Spleen (tissue), 11 donors: ENCODE measurements around the gene SERPINA4. TPM values are rescaled to one million over a fixed set of nuclear protein-coding genes. Genes with fewer than 3 reads are reported as not detected.
A peak's percentile ranks its signal among the peaks of the same experiment; 100 is the strongest.

ENCODE experiments used
- DNase-seq: peaks from one replicate; pipeline ENCODE4 v3.0.0-alpha.2; 2020
- H3K27ac ChIP-seq, 8 donors: fragments of 200-600 bp; sonication (generic) in 7 of 8; 1 replicate in 4 of 8; 2 replicates in 4 of 8; pipeline versions ENCODE4 v1.5.0 to v1.8.0; 2016 to 2021; ENCODE audit warnings: inconsistent platforms in 4 of 8, mild to moderate bottlenecking in 4 of 8, moderate library complexity in 1 of 8
- H3K27me3 ChIP-seq, 7 donors: fragments of 200-600 bp; sonication (generic) in 6 of 7; replicated peaks in 1 of 7; 1 replicate in 4 of 7; 2 replicates in 3 of 7; pipeline versions ENCODE4 v1.5.0 to v1.8.0; 2016 to 2021; ENCODE audit warnings: inconsistent platforms in 3 of 7, mild to moderate bottlenecking in 1 of 7
- H3K36me3 ChIP-seq, 6 donors: fragments of 200-600 bp; sonication (generic) in 5 of 6; 1 replicate in 4 of 6; 2 replicates in 2 of 6; pipeline versions ENCODE4 v1.5.0 to v1.8.0; 2016 to 2021; ENCODE audit warnings: inconsistent platforms in 2 of 6
- H3K4me1 ChIP-seq, 6 donors: fragments of 200-600 bp; sonication (generic) in 5 of 6; 1 replicate in 3 of 6; 2 replicates in 3 of 6; pipeline versions ENCODE4 v1.5.0 to v1.8.0; 2016 to 2021; ENCODE audit warnings: inconsistent platforms in 3 of 6
- H3K4me3 ChIP-seq, 8 donors: fragments of 200-600 bp; sonication (generic) in 7 of 8; 1 replicate in 4 of 8; 2 replicates in 4 of 8; pipeline versions ENCODE4 v1.5.0 to v1.8.0; 2016 to 2021; ENCODE audit warnings: inconsistent platforms in 4 of 8, mild to moderate bottlenecking in 4 of 8, moderate library complexity in 2 of 8
- H3K9me3 ChIP-seq, 8 donors: fragments of 200-600 bp; sonication (generic) in 7 of 8; 1 replicate in 4 of 8; 2 replicates in 4 of 8; pipeline versions ENCODE4 v1.5.0 to v1.8.0; 2016 to 2021; ENCODE audit warnings: inconsistent platforms in 4 of 8
- CTCF ChIP-seq, 11 experiments: fragments of 200-600 bp in 7 of 11; fragments of 450-650 bp in 4 of 11; sonication (generic) in 4 of 11; IDR thresholded peaks in 8 of 11; conservative IDR thresholded peaks in 3 of 11; 1 replicate in 7 of 11; 2 replicates in 4 of 11; pipeline versions ENCODE4 v1.4.0 to v1.8.0; 2016 to 2021; ENCODE audit warnings: antibody characterized with exemption in 11 of 11, inconsistent platforms in 4 of 11, mild to moderate bottlenecking in 1 of 11
- POLR2A ChIP-seq, 3 donors: fragments of 450-650 bp; IDR thresholded peaks; one replicate each; pipeline ENCODE4 v1.5.1; 2017; ENCODE audit warnings: antibody characterized with exemption in 3 of 3, mild to moderate bottlenecking in 1 of 3
- POLR2AphosphoS5 ChIP-seq, 3 donors: sonication (generic); formaldehyde crosslinking; IDR thresholded peaks; one replicate each; pipeline ENCODE4 v1.5.1; 2017; ENCODE audit warnings: antibody characterized with exemption in 3 of 3
- WGBS, 5 donors: extraction: QIAGEN DNeasy Blood & Tissue Kit in 3 of 5; methylation state at CpG; one replicate each; pipeline versions ENCODE4 v1.1.5 to v1.1.7; 2013 to 2018; 5-methylcytosine and 5-hydroxymethylcytosine counted together
- intact Hi-C: fragments of 100-400 bp; cut with DNase I; formaldehyde crosslinking; loops from one replicate; pipeline ENCODE4 v1.15.0; 2023; ENCODE audit warnings: low total_unique reads
- polyA plus RNA-seq, 3 donors: library from polyadenylated mRNA; stranded (reverse); fragments of 200-250 nt; gene quantifications; one replicate each; pipeline ENCODE4 v1.2.1, GENCODE V29; 2013
- total RNA-seq, 7 donors: library from RNA; depleted of rRNA in 3 of 7; stranded (reverse); fragments of >200 nt in 3 of 7; fragmentation: NEBNext Ultra II Directional in 4 of 7; extraction: Animal tissue kit (Norgen Biotek cat#: 25700) in 4 of 7; gene quantifications; one replicate each; pipeline versions ENCODE4 v1.1.0 to v1.2.1, GENCODE V29; 2016 to 2021
- donor health status: healthy with polysubstance abuse.
- donor health status: DM: no; HTN: no; CAD: no; lungs with moderate emphysema.
- donor health status: DM: no; HTN: no; CAD: no.
- donor health status: Bipolar disorder and iron deficiency.
- donor health status: healthy.
- donor health status: DM: no; HTN: no; CAD: no.
- donor health status: DM: yes; HTN: yes; CAD: no.

The SERPINA4 gene
- total and polyA plus RNA-seq, 10 donors, result not detected

DNA sequence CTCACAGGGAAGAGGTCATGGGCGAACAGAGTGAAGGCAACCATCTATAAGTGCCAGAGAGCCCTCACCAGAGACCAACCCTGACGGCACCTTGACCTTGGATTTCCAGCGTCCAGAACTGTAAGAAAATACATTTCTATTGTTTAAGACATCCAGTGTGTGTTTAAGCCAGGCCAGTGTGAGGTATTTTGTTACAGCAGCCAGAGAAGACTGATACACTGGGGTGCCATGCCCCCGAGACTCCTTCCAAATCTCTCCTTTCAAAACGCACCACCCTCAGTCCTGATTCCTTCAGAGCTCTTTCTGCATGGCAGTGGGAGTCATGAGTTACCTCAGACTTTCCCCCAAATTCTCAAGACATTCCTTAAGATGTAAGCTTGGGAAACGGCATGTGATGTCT, 17.5 kb downstream of the SERPINA4 start:
- Histone ChIP-seq H3K27ac (no peak overlapping the region), H3K4me3 (no peak overlapping the region), H3K27me3 (peaks cover 0 to 7% (median 0%) of the 10 kb centered on the region in 7 donors), H3K36me3 (no peaks in the 10 kb centered on the region), H3K4me1 (peaks cover 0 to 15% (median 2%) of the 10 kb centered on the region in 6 donors), H3K9me3 (no peaks in the 10 kb centered on the region)
- DNase-seq, result no peak
- intact Hi-C loops, result no loop called here
- WGBS, 5 donors, result 72 to 96% (median 86%) methylated on average over 6 of the region's 6 CpGs
- TF ChIP-seq CTCF (IDR thresholded peaks at IDR 0.05 in 8 of 11, conservative IDR thresholded peaks at IDR 0.05 in 3 of 11), result no peak
- TF ChIP-seq POLR2A (IDR thresholded peaks at IDR 0.05), result no peak
- no peak for TF ChIP-seq POLR2AphosphoS5 (IDR thresholded peaks at IDR 0.05)

GRCh38 chr14:94581127-94581999, 20.1 kb downstream of the SERPINA4 start, which contains the start of gene SERPINA5:
SERPINA5 (plus strand) TSS chr14:94581426; CDS start chr14:94587363, 5,937 bp downstream.
- Histone ChIP-seq H3K4me3 (peak within 1 kb of the TSS; percentile 16 to 68 (median 34)), H3K36me3 (no peaks in the 10 kb centered on the region), H3K9me3 (no peaks in the 10 kb centered on the region), H3K4me1 (peaks cover 0 to 32% (median 6%) of the 10 kb centered on the region in 6 donors), H3K27ac (peak within 1 kb of the TSS in 7 of 8 donors; percentile 19 to 89 (median 76)), H3K27me3 (peaks cover 0 to 7% (median 0%) of the 10 kb centered on the region in 7 donors)
- peak; percentile 86 for DNase-seq
- intact Hi-C loops, result no loop called here
- 32 to 43% (median 35%) methylated on average over 13 to 18 of the region's 18 CpGs for WGBS, 5 donors
- TF ChIP-seq POLR2A (IDR thresholded peaks at IDR 0.05), result peak in 1 of 3 donors; percentile 46
- TF ChIP-seq CTCF (IDR thresholded peaks at IDR 0.05 in 8 of 11, conservative IDR thresholded peaks at IDR 0.05 in 3 of 11), result no peak
- peak; percentile 81 to 83 (median 83) for TF ChIP-seq POLR2AphosphoS5 (IDR thresholded peaks at IDR 0.05)

GRCh38 chr14:94582199-94582750, 21.0 kb downstream of the SERPINA4 start:
- Histone ChIP-seq H3K4me1 (peaks cover 0 to 32% (median 6%) of the 10 kb centered on the region in 6 donors), H3K27me3 (peaks cover 0 to 7% (median 0%) of the 10 kb centered on the region in 7 donors), H3K4me3 (peak overlapping the region in 7 of 8 donors; percentile 15 to 68 (median 34)), H3K9me3 (no peaks in the 10 kb centered on the region), H3K27ac (peak overlapping the region in 6 of 8 donors; percentile 19 to 89 (median 78)), H3K36me3 (peaks cover 0 to 2% (median under 1%) of the 10 kb centered on the region in 6 donors)
- intact Hi-C loops, result no loop called here
- 66 to 86% (median 73%) methylated on average over 7 of the region's 7 CpGs for WGBS, 5 donors
- TF ChIP-seq CTCF (IDR thresholded peaks at IDR 0.05 in 8 of 11, conservative IDR thresholded peaks at IDR 0.05 in 3 of 11) (no peak), POLR2A (IDR thresholded peaks at IDR 0.05) (no peak), POLR2AphosphoS5 (IDR thresholded peaks at IDR 0.05) (peak in 1 of 3 donors; percentile 30)
- no peak for DNase-seq
